H9 (cell line): ENCODE measurements around the gene COQ8A. TPM values are rescaled to one million over a fixed set of nuclear protein-coding genes. Genes with fewer than 3 reads are reported as not detected.

Source experiments
- DNase-seq: peaks from one replicate; pipeline ENCODE4 v3.0.0-alpha.2; 2017
- H2AFZ ChIP-seq: one replicate; pipeline ENCODE4 v1.6.1; 2013; ENCODE audit warnings: mild to moderate bottlenecking, low read length, control low read depth, moderate library complexity
- H2AK5ac ChIP-seq: 2 replicates; pipeline ENCODE4 v1.6.1; 2013; ENCODE audit warnings: low read length, control low read depth, mixed read lengths; ENCODE audit not compliant: insufficient read length
- H2BK120ac ChIP-seq: one replicate; pipeline ENCODE4 v1.6.1; 2013; ENCODE audit warnings: low read depth, mild to moderate bottlenecking, low read length, control low read depth, inconsistent platforms; ENCODE audit not compliant: poor library complexity, severe bottlenecking
- H2BK12ac ChIP-seq: 2 replicates; pipeline ENCODE4 v1.6.1; 2013; ENCODE audit warnings: low read length, control low read depth, mixed read lengths, low read depth; ENCODE audit not compliant: insufficient read length
- H2BK15ac ChIP-seq: 2 replicates; pipeline ENCODE4 v1.6.1; 2013; ENCODE audit warnings: low read depth, low read length, control low read depth
- H2BK20ac ChIP-seq: one replicate; pipeline ENCODE4 v1.6.1; 2013; ENCODE audit warnings: low read depth, mild to moderate bottlenecking, low read length, control low read depth, inconsistent platforms; ENCODE audit not compliant: poor library complexity, severe bottlenecking
- H2BK5ac ChIP-seq: 2 replicates; pipeline ENCODE4 v1.6.1; 2013; ENCODE audit warnings: low read length, control low read depth, mixed read lengths; ENCODE audit not compliant: insufficient read length
- H3K14ac ChIP-seq: 2 replicates; pipeline ENCODE4 v1.6.1; 2013; ENCODE audit warnings: low read length, control low read depth; ENCODE audit not compliant: insufficient read depth
- H3K18ac ChIP-seq: 2 replicates; pipeline ENCODE4 v1.6.1; 2013; ENCODE audit warnings: low read depth, mild to moderate bottlenecking, mixed read lengths, low read length, control low read depth; ENCODE audit not compliant: insufficient read length
- H3K23ac ChIP-seq: 2 replicates; pipeline ENCODE4 v1.6.1; 2013; ENCODE audit warnings: low read length, control low read depth, mixed read lengths, low read depth; ENCODE audit not compliant: insufficient read length
- H3K23me2 ChIP-seq: 2 replicates; pipeline ENCODE4 v1.6.1; 2013; ENCODE audit warnings: low read depth, mild to moderate bottlenecking, mixed read lengths, low read length, control low read depth; ENCODE audit not compliant: insufficient read length, poor library complexity, severe bottlenecking
- H3K27ac ChIP-seq: 2 replicates; pipeline ENCODE4 v1.5.1; 2013; ENCODE audit warnings: low read length, control low read depth, mixed read lengths, low read depth; ENCODE audit not compliant: insufficient read length
- H3K27me3 ChIP-seq: 2 replicates; pipeline ENCODE4 v1.6.1; 2013; ENCODE audit warnings: low read length, control low read depth, inconsistent platforms; ENCODE audit not compliant: insufficient read depth
- H3K4ac ChIP-seq: 2 replicates; pipeline ENCODE4 v1.6.1; 2013; ENCODE audit warnings: low read depth, mild to moderate bottlenecking, control low read depth, inconsistent platforms, low read length, moderate library complexity
- H3K4me1 ChIP-seq: 2 replicates; pipeline ENCODE4 v1.6.1; 2013; ENCODE audit warnings: low read length, control low read depth, inconsistent platforms; ENCODE audit not compliant: insufficient read depth
- H3K4me2 ChIP-seq: 2 replicates; pipeline ENCODE4 v1.6.1; 2013; ENCODE audit warnings: low read length, control low read depth, mixed read lengths; ENCODE audit not compliant: insufficient read length, insufficient read depth
- H3K56ac ChIP-seq: 2 replicates; pipeline ENCODE4 v1.6.1; 2013; ENCODE audit warnings: low read depth, mild to moderate bottlenecking, mixed read lengths, low read length, control low read depth; ENCODE audit not compliant: insufficient read length
- H3K79me1 ChIP-seq: 2 replicates; pipeline ENCODE4 v1.6.1; 2013; ENCODE audit warnings: low read depth, mild to moderate bottlenecking, moderate library complexity, low read length, control low read depth, inconsistent platforms; ENCODE audit not compliant: insufficient read depth, poor library complexity, severe bottlenecking
- H3K79me2 ChIP-seq: 2 replicates; pipeline ENCODE4 v1.6.1; 2013; ENCODE audit warnings: low read length, control low read depth, inconsistent platforms; ENCODE audit not compliant: insufficient read depth
- H3K9ac ChIP-seq: 2 replicates; pipeline ENCODE4 v1.6.1; 2013; ENCODE audit warnings: low read length, control low read depth, mixed read lengths; ENCODE audit not compliant: insufficient read length; ENCODE audit errors: extremely low read depth
- H3K9me3 ChIP-seq: one replicate; pipeline ENCODE4 v1.6.1; 2013; ENCODE audit warnings: low read depth, low read length, inconsistent platforms; ENCODE audit not compliant: control insufficient read depth
- H3T11ph ChIP-seq: one replicate; pipeline ENCODE4 v1.6.1; 2013; ENCODE audit warnings: mild to moderate bottlenecking, low read length, control low read depth, inconsistent platforms
- H4K20me1 ChIP-seq: one replicate; pipeline ENCODE4 v1.6.1; 2013; ENCODE audit not compliant: control insufficient read depth, insufficient read length, insufficient read depth
- H4K5ac ChIP-seq: 2 replicates; pipeline ENCODE4 v1.6.1; 2013; ENCODE audit warnings: low read depth, mild to moderate bottlenecking, mixed read lengths, low read length, control low read depth; ENCODE audit not compliant: insufficient read length
- H4K8ac ChIP-seq: replicated peaks from 2 replicates; pipeline ENCODE4 v1.6.1; 2013; ENCODE audit warnings: low read length, control low read depth, mixed read lengths, low read depth; ENCODE audit not compliant: insufficient read length
- H4K91ac ChIP-seq: 2 replicates; pipeline ENCODE4 v1.6.1; 2013; ENCODE audit warnings: low read depth, mild to moderate bottlenecking, moderate library complexity, mixed read lengths, low read length, control low read depth; ENCODE audit not compliant: insufficient read length
- H3K27ac Mint-ChIP-seq, 3 experiments: 2 replicates in 2 of 3; 3 replicates in 1 of 3; pipeline ENCODE4 v1.8.0; 2020 to 2021; ENCODE audit warnings: mixed read lengths in 3 of 3, mild to moderate bottlenecking in 1 of 3, moderate library complexity in 1 of 3
- H3K27me3 Mint-ChIP-seq: 2 replicates; pipeline ENCODE4 v1.8.0; 2021; ENCODE audit warnings: low read depth, mild to moderate bottlenecking, moderate library complexity, mixed read lengths
- H3K36me3 Mint-ChIP-seq, 3 experiments: 2 replicates in 2 of 3; 3 replicates in 1 of 3; pipeline ENCODE4 v1.8.0; 2020 to 2021; ENCODE audit warnings: low read depth in 3 of 3, mixed read lengths in 3 of 3; ENCODE audit not compliant: insufficient read depth in 1 of 3
- H3K4me1 Mint-ChIP-seq, 2 experiments: 2 replicates each; pipeline ENCODE4 v1.8.0; 2020; ENCODE audit warnings: mixed read lengths in 2 of 2
- H3K4me3 Mint-ChIP-seq, 2 experiments: 2 replicates in 1 of 2; 3 replicates in 1 of 2; pipeline ENCODE4 v1.8.0; 2020 to 2021; ENCODE audit warnings: mild to moderate bottlenecking in 2 of 2, mixed read lengths in 2 of 2, moderate library complexity in 1 of 2
- H3K9me3 Mint-ChIP-seq, 2 experiments: 2 replicates in 1 of 2; 3 replicates in 1 of 2; pipeline ENCODE4 v1.8.0; 2020; ENCODE audit warnings: mild to moderate bottlenecking in 2 of 2, mixed read lengths in 2 of 2, moderate library complexity in 1 of 2
- CTCF ChIP-seq: fragments of 200-600 bp; sonication (generic); conservative IDR thresholded peaks from 3 replicates; pipeline ENCODE4 v1.8.0; 2021; ENCODE audit warnings: antibody characterized with exemption, mild to moderate bottlenecking
- WGBS: extraction: QIAGEN DNeasy Blood & Tissue Kit; methylation state at CpG from one replicate; pipeline ENCODE4 v1.1.7; 2013; ENCODE audit warnings: missing lambda C conversion rate, low lambda C conversion rate, mixed read lengths; ENCODE audit not compliant: insufficient read length; ENCODE audit errors: extremely low coverage; 5-methylcytosine and 5-hydroxymethylcytosine counted together
- total RNA-seq: library from RNA; stranded (reverse); gene quantifications from 2 replicates; pipeline ENCODE4 v1.2.1, GENCODE V29; 2021

COQ8A gene
- total RNA-seq, 1 experiment from 2014 or later: 26.0 TPM

GRCh38 chr1:226966683-226967082 is 26.6 kb downstream of the COQ8A start:
- no peak overlapping the region for H2BK5ac ChIP-seq
- H4K91ac ChIP-seq: no peak overlapping the region
- Mint-ChIP-seq H3K4me3 (no peak overlapping the region), H3K9me3 (peaks cover 3% of the 10 kb centered on the region in 2 experiments; a peak in 4 of 5 replicates), H3K36me3 (peaks cover 6 to 14% (median 10%) of the 10 kb centered on the region in 3 experiments), H3K27me3 (no peaks in the 10 kb centered on the region), H3K27ac (no peak overlapping the region), H3K4me1 (peaks cover 0 to 3% of the 10 kb centered on the region in 2 experiments; a peak in 3 of 4 replicates)
- no peak overlapping the region for H3K23ac ChIP-seq
- no peak overlapping the region for H2BK15ac ChIP-seq
- H4K8ac ChIP-seq: no peak overlapping the region
- H4K20me1 ChIP-seq: no peaks in the 10 kb centered on the region
- no peak overlapping the region for H3K4me2 ChIP-seq
- no peaks in the 10 kb centered on the region for H3K79me1 ChIP-seq
- TF ChIP-seq CTCF: no peak
- no peaks in the 10 kb centered on the region for H3K23me2 ChIP-seq
- no peak overlapping the region for H3T11ph ChIP-seq
- H4K5ac ChIP-seq: no peak overlapping the region
- no peak overlapping the region for H3K27ac ChIP-seq
- WGBS: no CpG with 5 or more reads among the region's 4 CpGs
- H3K14ac ChIP-seq: no peak overlapping the region
- no peak overlapping the region for H2AFZ ChIP-seq
- no peak overlapping the region for H3K56ac ChIP-seq
- H3K4ac ChIP-seq: no peak overlapping the region
- H3K18ac ChIP-seq: no peak overlapping the region
- H2AK5ac ChIP-seq: no peak overlapping the region
- H3K9ac ChIP-seq: no peak overlapping the region
- H3K27me3 ChIP-seq: no peaks in the 10 kb centered on the region
- no peaks in the 10 kb centered on the region for H3K4me1 ChIP-seq
- H3K79me2 ChIP-seq: no peaks in the 10 kb centered on the region
- no peak overlapping the region for H2BK120ac ChIP-seq
- no peak overlapping the region for H2BK20ac ChIP-seq
- DNase-seq: no peak
- no peaks in the 10 kb centered on the region for H3K9me3 ChIP-seq
- no peak overlapping the region for H2BK12ac ChIP-seq
